ENCODE data around the gene DMRT2.

The DMRT2 gene

GRCh38 chr9:1053986-1054425 is 3.8 kb downstream of the DMRT2 start:
- Histone ChIP-seq H3K4me2 (ENCODE audit: insufficient read depth, low read length) (no peak overlapping the region), H3K4me3 (ENCODE audit: low read depth in 1 of 2, low read length in 2 of 2) (no peak overlapping the region), H3K36me3 (ENCODE audit: insufficient read depth, low read length) (no peaks in the 10 kb centered on the region), H4K20me1 (ENCODE audit: insufficient read depth, low read length) (no peaks in the 10 kb centered on the region), H3K27me3 (ENCODE audit: insufficient read depth, low read length, poor library complexity) (peaks cover 3% of the 10 kb centered on the region), H3K27ac (ENCODE audit: low read length) (no peak overlapping the region), H3K9ac (ENCODE audit: low read depth, low read length) (no peak overlapping the region), H3K9me3 (ENCODE audit: insufficient read depth, low read length, severe bottlenecking) (no peaks in the 10 kb centered on the region), H3K4me1 (ENCODE audit: insufficient read depth, low read length) (no peaks in the 10 kb centered on the region), H2AFZ (ENCODE audit: low read depth, low read length) (no peak overlapping the region), H3K79me2 (ENCODE audit: insufficient read depth, low read length) (no peaks in the 10 kb centered on the region)
- TF ChIP-seq EZH2 (IDR thresholded peaks at IDR 0.05; ENCODE audit: borderline replicate concordance, low read depth, low read length, severe bottlenecking), result no peak
- ATAC-seq (ENCODE audit: insufficient read depth, low read depth) (no peak), DNase-seq (no peak)

GRCh38 chr9:1055166-1055565 is 5.0 kb downstream of the DMRT2 start:
- TF ChIP-seq EZH2 (IDR thresholded peaks at IDR 0.05; ENCODE audit: borderline replicate concordance, low read depth, low read length, severe bottlenecking) (no peak), CTCF (IDR thresholded peaks at IDR 0.05; ENCODE audit: borderline replicate concordance, extremely low read depth, low read length, poor library complexity, severe bottlenecking) (no peak)
- no peaks in the 10 kb centered on the region for H3K9me3 ChIP-seq (ENCODE audit: insufficient read depth, low read length, severe bottlenecking)
- no peaks in the 10 kb centered on the region for H3K79me2 ChIP-seq (ENCODE audit: insufficient read depth, low read length)
- H3K4me2 ChIP-seq (ENCODE audit: insufficient read depth, low read length), result no peak overlapping the region
- no peak overlapping the region for H3K27ac ChIP-seq (ENCODE audit: low read length)
- H2AFZ ChIP-seq (ENCODE audit: low read depth, low read length), result no peak overlapping the region
- no peaks in the 10 kb centered on the region for H3K36me3 ChIP-seq (ENCODE audit: insufficient read depth, low read length)
- no peaks in the 10 kb centered on the region for H3K4me1 ChIP-seq (ENCODE audit: insufficient read depth, low read length)
- H4K20me1 ChIP-seq (ENCODE audit: insufficient read depth, low read length), result no peaks in the 10 kb centered on the region
- peaks cover 3% of the 10 kb centered on the region for H3K27me3 ChIP-seq (ENCODE audit: insufficient read depth, low read length, poor library complexity)
- DNase-seq, result no peak
- H3K4me3 ChIP-seq (ENCODE audit: low read depth in 1 of 2, low read length in 2 of 2), result no peak overlapping the region
- no peak overlapping the region for H3K9ac ChIP-seq (ENCODE audit: low read depth, low read length)
- ATAC-seq (ENCODE audit: insufficient read depth, low read depth), result no peak

- no peaks in the 10 kb centered on the region for H4K20me1 ChIP-seq (ENCODE audit: insufficient read depth, low read length)
- no peak overlapping the region for H3K4me2 ChIP-seq (ENCODE audit: insufficient read depth, low read length)
- DNase-seq (no peak), ATAC-seq (ENCODE audit: insufficient read depth, low read depth) (no peak)
- no peak overlapping the region for H2AFZ ChIP-seq (ENCODE audit: low read depth, low read length)
- H3K27me3 ChIP-seq (ENCODE audit: insufficient read depth, low read length, poor library complexity), result peaks cover 3% of the 10 kb centered on the region
- H3K4me1 ChIP-seq (ENCODE audit: insufficient read depth, low read length), result no peaks in the 10 kb centered on the region
- H3K4me3 ChIP-seq (ENCODE audit: low read depth in 1 of 2, low read length in 2 of 2), result no peak overlapping the region
- no peaks in the 10 kb centered on the region for H3K9me3 ChIP-seq (ENCODE audit: insufficient read depth, low read length, severe bottlenecking)
- no peak overlapping the region for H3K9ac ChIP-seq (ENCODE audit: low read depth, low read length)
- TF ChIP-seq EZH2 (IDR thresholded peaks at IDR 0.05; ENCODE audit: borderline replicate concordance, low read depth, low read length, severe bottlenecking), result no peak
- TF ChIP-seq CTCF (IDR thresholded peaks at IDR 0.05; ENCODE audit: borderline replicate concordance, extremely low read depth, low read length, poor library complexity, severe bottlenecking), result no peak
- H3K27ac ChIP-seq (ENCODE audit: low read length), result no peak overlapping the region
- no peaks in the 10 kb centered on the region for H3K79me2 ChIP-seq (ENCODE audit: insufficient read depth, low read length)
- H3K36me3 ChIP-seq (ENCODE audit: insufficient read depth, low read length), result no peaks in the 10 kb centered on the region
Measured at GRCh38 chr9:1057910-1058309, 7.8 kb downstream of the DMRT2 start.

GRCh38 chr9:1058826-1059487 is 8.8 kb downstream of the DMRT2 start:
- H3K4me2 ChIP-seq (ENCODE audit: insufficient read depth, low read length), result no peak overlapping the region
- no peak for TF ChIP-seq CTCF (IDR thresholded peaks at IDR 0.05; ENCODE audit: borderline replicate concordance, extremely low read depth, low read length, poor library complexity, severe bottlenecking)
- H3K79me2 ChIP-seq (ENCODE audit: insufficient read depth, low read length), result no peaks in the 10 kb centered on the region
- no peak overlapping the region for H3K4me3 ChIP-seq (ENCODE audit: low read depth in 1 of 2, low read length in 2 of 2)
- no peak overlapping the region for H2AFZ ChIP-seq (ENCODE audit: low read depth, low read length)
- no peak overlapping the region for H3K27ac ChIP-seq (ENCODE audit: low read length)
- no peaks in the 10 kb centered on the region for H3K9me3 ChIP-seq (ENCODE audit: insufficient read depth, low read length, severe bottlenecking)
- no peak overlapping the region for H3K9ac ChIP-seq (ENCODE audit: low read depth, low read length)
- no peak for DNase-seq
- no peaks in the 10 kb centered on the region for H3K4me1 ChIP-seq (ENCODE audit: insufficient read depth, low read length)
- ATAC-seq (ENCODE audit: insufficient read depth, low read depth), result no peak
- H3K36me3 ChIP-seq (ENCODE audit: insufficient read depth, low read length), result no peaks in the 10 kb centered on the region
- H3K27me3 ChIP-seq (ENCODE audit: insufficient read depth, low read length, poor library complexity), result no peaks in the 10 kb centered on the region
- no peaks in the 10 kb centered on the region for H4K20me1 ChIP-seq (ENCODE audit: insufficient read depth, low read length)

Data from DND-41 (cell line).